Measurements from ENCODE around the gene FLNB.

DNA sequence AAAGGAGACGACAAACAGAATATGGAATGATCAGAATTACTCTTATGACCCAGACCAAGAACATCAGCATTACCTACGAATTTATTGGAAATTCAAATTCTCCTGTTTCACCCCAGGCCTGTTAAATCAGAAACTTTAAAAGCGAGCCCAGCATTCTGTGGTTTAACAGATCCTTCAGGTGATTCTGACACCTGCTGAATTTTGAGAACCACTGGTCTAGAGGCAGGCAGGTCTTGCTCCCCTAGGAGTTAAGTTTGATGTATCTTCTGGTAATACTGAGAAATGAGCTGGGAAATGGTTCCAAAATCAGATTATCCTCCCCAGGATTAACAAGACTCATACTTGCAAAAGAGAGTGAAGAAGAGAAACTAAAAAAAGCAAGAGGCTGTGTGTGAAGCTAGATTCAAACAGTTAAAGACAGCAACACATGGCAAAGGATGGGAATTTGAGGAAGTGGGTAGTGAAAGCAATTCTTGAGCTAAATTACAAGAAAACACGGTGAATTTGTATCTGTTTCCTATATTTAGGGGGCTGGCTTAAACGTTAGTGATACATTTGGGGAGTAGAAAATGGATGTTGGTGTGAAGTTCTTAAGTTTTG, 66.0 kb downstream of the FLNB start:
- TF ChIP-seq, protein P1, sequence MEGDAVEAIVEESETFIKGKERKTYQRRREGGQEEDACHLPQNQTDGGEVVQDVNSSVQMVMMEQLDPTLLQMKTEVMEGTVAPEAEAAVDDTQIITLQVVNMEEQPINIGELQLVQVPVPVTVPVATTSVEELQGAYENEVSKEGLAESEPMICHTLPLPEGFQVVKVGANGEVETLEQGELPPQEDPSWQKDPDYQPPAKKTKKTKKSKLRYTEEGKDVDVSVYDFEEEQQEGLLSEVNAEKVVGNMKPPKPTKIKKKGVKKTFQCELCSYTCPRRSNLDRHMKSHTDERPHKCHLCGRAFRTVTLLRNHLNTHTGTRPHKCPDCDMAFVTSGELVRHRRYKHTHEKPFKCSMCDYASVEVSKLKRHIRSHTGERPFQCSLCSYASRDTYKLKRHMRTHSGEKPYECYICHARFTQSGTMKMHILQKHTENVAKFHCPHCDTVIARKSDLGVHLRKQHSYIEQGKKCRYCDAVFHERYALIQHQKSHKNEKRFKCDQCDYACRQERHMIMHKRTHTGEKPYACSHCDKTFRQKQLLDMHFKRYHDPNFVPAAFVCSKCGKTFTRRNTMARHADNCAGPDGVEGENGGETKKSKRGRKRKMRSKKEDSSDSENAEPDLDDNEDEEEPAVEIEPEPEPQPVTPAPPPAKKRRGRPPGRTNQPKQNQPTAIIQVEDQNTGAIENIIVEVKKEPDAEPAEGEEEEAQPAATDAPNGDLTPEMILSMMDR (IDR thresholded peaks at IDR 0.05; ENCODE audit: poor library complexity, severe bottlenecking) = no peak
- TF ChIP-seq EZH2 (IDR thresholded peaks at IDR 0.05; ENCODE audit: borderline replicate concordance, insufficient read depth, low read length, poor library complexity, severe bottlenecking) = no peak
